HepG2 (cell line): Measurements from ENCODE around the gene TPPP3. TPM values are rescaled to one million over a fixed set of nuclear protein-coding genes. Genes with fewer than 3 reads are reported as not detected.
A peak's percentile ranks its signal among the peaks of the same experiment; 100 is the strongest.

Source experiments
- CTCF ChIP-seq: sonication (generic); formaldehyde crosslinking; IDR thresholded peaks from 2 replicates; pipeline ENCODE4 v1.5.0; 2020; ENCODE audit warnings: mild to moderate bottlenecking, missing genetic modification reagents, moderate library complexity
- ERF ChIP-seq: IDR thresholded peaks from 2 replicates; pipeline ENCODE4 v1.6.1; 2018; ENCODE audit warnings: missing biosample characterization, missing genetic modification reagents
- FOSL1 ChIP-seq: sonication (generic); formaldehyde crosslinking; IDR thresholded peaks from 2 replicates; pipeline ENCODE4 v1.9.0; 2021; ENCODE audit warnings: missing genetic modification reagents, borderline replicate concordance
- GLI4 ChIP-seq: sonication (generic); formaldehyde crosslinking; IDR thresholded peaks from 2 replicates; pipeline ENCODE4 v1.5.1; 2020; ENCODE audit warnings: missing genetic modification reagents, mild to moderate bottlenecking, moderate library complexity, borderline replicate concordance
- GTF3A ChIP-seq: sonication (generic); formaldehyde crosslinking; conservative IDR thresholded peaks from 2 replicates; pipeline ENCODE4 v1.4.0; 2020; ENCODE audit warnings: mild to moderate bottlenecking, missing genetic modification reagents
- HNRNPLL ChIP-seq: fragments of 200-400 bp; formaldehyde crosslinking; IDR thresholded peaks from 2 replicates; pipeline ENCODE4 v1.6.1; 2017; ENCODE audit warnings: mild to moderate bottlenecking, low read depth, low read length; ENCODE audit not compliant: poor library complexity, severe bottlenecking
- JARID2 ChIP-seq: sonication (generic); formaldehyde crosslinking; IDR thresholded peaks from 2 replicates; pipeline ENCODE4 v1.8.1; 2023; ENCODE audit warnings: missing genetic modification reagents, inconsistent platforms; ENCODE audit not compliant: insufficient replicate concordance
- MTA3 ChIP-seq: sonication (generic); formaldehyde crosslinking; IDR thresholded peaks from 2 replicates; pipeline ENCODE4 v1.4.0; 2020; ENCODE audit warnings: missing genetic modification reagents
- MTF2 ChIP-seq: sonication (generic); formaldehyde crosslinking; IDR thresholded peaks from 2 replicates; pipeline ENCODE4 v1.5.0; 2020; ENCODE audit warnings: missing genetic modification reagents, borderline replicate concordance
- RBM22 ChIP-seq: fragments of 200-400 bp; formaldehyde crosslinking; optimal IDR thresholded peaks from 2 replicates; pipeline ENCODE3; 2017; ENCODE audit warnings: mild to moderate bottlenecking, low read length, moderate library complexity
- SMYD3 ChIP-seq: sonication (generic); formaldehyde crosslinking; IDR thresholded peaks from 2 replicates; pipeline ENCODE4 v1.8.1; 2023; ENCODE audit warnings: mild to moderate bottlenecking, missing genetic modification reagents
- ZC3H13 ChIP-seq: sonication (generic); formaldehyde crosslinking; IDR thresholded peaks from 2 replicates; pipeline ENCODE4 v1.8.1; 2023; ENCODE audit warnings: mild to moderate bottlenecking, missing genetic modification reagents, moderate library complexity
- ZNF20 ChIP-seq: sonication (generic); formaldehyde crosslinking; IDR thresholded peaks from 2 replicates; pipeline ENCODE4 v1.4.0; 2020; ENCODE audit warnings: mild to moderate bottlenecking, moderate library complexity, missing genetic modification reagents
- ZNF235 ChIP-seq: sonication (generic); formaldehyde crosslinking; IDR thresholded peaks from 2 replicates; pipeline ENCODE4 v1.8.1; 2023; ENCODE audit warnings: mild to moderate bottlenecking, missing genetic modification reagents, borderline replicate concordance
- ZNF337 ChIP-seq: sonication (generic); formaldehyde crosslinking; IDR thresholded peaks from 2 replicates; pipeline ENCODE4 v1.5.1; 2020; ENCODE audit warnings: missing genetic modification reagents, low read depth, mild to moderate bottlenecking, borderline replicate concordance
- ZNF350 ChIP-seq: sonication (generic); formaldehyde crosslinking; IDR thresholded peaks from 2 replicates; pipeline ENCODE4 v1.4.0; 2020; ENCODE audit warnings: mild to moderate bottlenecking, low read depth, missing genetic modification reagents, borderline replicate concordance
- ZNF367 ChIP-seq: sonication (generic); formaldehyde crosslinking; IDR thresholded peaks from 2 replicates; pipeline ENCODE4 v1.4.0; 2020; ENCODE audit warnings: missing genetic modification reagents, borderline replicate concordance
- ZNF644 ChIP-seq: IDR thresholded peaks from 2 replicates; pipeline ENCODE4 v1.6.1; 2016; ENCODE audit warnings: low read depth
- ZNF709 ChIP-seq: sonication (generic); formaldehyde crosslinking; IDR thresholded peaks from 2 replicates; pipeline ENCODE4 v1.5.0; 2020; ENCODE audit warnings: mild to moderate bottlenecking, missing genetic modification reagents
- ZNF775 ChIP-seq: sonication (generic); formaldehyde crosslinking; IDR thresholded peaks from 2 replicates; pipeline ENCODE4 v1.4.0; 2020; ENCODE audit warnings: missing genetic modification reagents, mild to moderate bottlenecking, moderate library complexity, borderline replicate concordance
- ZSCAN9 ChIP-seq: IDR thresholded peaks from 2 replicates; pipeline ENCODE4 v1.6.1; 2016; ENCODE audit warnings: borderline replicate concordance
- polyA plus RNA-seq, 8 experiments: library from polyadenylated mRNA; depleted of rRNA in 3 of 8; stranded (reverse) in 7 of 8; unstranded in 1 of 8; fragments of >200 nt; fragmentation: Illumina TruSeq in 4 of 8; extraction: Trizol in 4 of 8; gene quantifications; 2 replicates each; pipeline versions ENCODE4 v1.2.1 to v1.2.3, GENCODE V29; 2011 to 2016; ENCODE audit warnings: low read depth in 4 of 8, missing spikeins in 1 of 8, mixed read lengths in 1 of 8; ENCODE audit not compliant: insufficient read depth in 1 of 8
- total RNA-seq, 5 experiments: library from RNA; depleted of rRNA; stranded (reverse); fragments of >200 nt; fragmentation: Illumina TruSeq; extraction: Trizol; gene quantifications; 2 replicates each; pipeline ENCODE4 v1.2.3, GENCODE V29; 2016; ENCODE audit warnings: low read depth in 1 of 5
- TF ChIP-seq, protein P1 (sequence below): sonication (generic); formaldehyde crosslinking; IDR thresholded peaks from 2 replicates; pipeline ENCODE4 v1.5.0; 2020; ENCODE audit warnings: missing genetic modification reagents
- TF ChIP-seq, protein P2 (sequence below): IDR thresholded peaks from 2 replicates; pipeline ENCODE4 v1.6.1; 2018; ENCODE audit warnings: missing genetic modification reagents, mild to moderate bottlenecking, missing compliant biosample characterization
- TF ChIP-seq, protein P3 (sequence below): sonication (generic); formaldehyde crosslinking; IDR thresholded peaks from 2 replicates; pipeline ENCODE4 v1.8.1; 2023; ENCODE audit warnings: mild to moderate bottlenecking, missing genetic modification reagents

Gene TPPP3
- total and polyA plus RNA-seq, 2 of the 13 experiments (the other 11 are each of a cell fraction or from before 2014, with no cell fraction given): 0.16 to 0.44 TPM

DNA sequence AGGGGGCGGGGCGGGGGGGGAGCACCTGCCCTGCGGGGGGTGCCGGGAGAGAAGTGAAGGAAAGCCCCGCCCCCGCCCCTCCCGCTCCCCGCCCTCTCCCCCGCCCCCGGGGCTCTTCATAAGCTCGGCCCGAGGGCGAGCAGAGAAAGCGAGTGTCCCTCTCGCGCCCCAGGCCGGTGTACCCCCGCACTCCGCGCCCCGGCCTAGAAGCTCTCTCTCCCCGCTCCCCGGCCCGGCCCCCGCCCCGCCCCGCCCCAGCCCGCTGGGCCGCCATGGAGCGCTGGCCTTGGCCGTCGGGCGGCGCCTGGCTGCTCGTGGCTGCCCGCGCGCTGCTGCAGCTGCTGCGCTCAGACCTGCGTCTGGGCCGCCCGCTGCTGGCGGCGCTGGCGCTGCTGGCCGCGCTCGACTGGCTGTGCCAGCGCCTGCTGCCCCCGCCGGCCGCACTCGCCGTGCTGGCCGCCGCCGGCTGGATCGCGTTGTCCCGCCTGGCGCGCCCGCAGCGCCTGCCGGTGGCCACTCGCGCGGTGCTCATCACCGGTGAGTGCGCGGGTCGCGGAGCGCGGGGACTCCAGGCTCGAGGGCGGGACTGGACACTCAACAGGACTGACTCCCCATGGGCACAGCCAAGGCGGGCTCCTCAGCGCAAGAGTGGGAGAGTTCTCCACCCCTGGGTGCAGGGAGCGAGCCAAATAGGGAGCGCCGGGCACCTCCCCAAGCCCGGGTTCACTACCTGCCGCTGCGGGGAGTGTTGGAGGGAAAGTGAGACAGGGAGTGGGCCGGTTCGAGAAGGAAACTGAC lies 37.9 kb upstream of the TPPP3 start, which contains the start of gene HSD11B2 (continued):
- TF ChIP-seq FOSL1 (CRISPR knock-in tag) (no peak), GTF3A (CRISPR knock-in tag) (no peak), CTCF (CRISPR knock-in tag) (no peak; the same call in 1 of the 2 replicates), HNRNPLL (peak; percentile 77), MTF2 (no peak), ZNF709 (CRISPR knock-in tag) (no peak), RBM22 (peak; percentile 32), ZNF337 (CRISPR knock-in tag) (0 out of 2 replicates have a peak, but pooled peaks have one; percentile 9), ZC3H13 (CRISPR knock-in tag) (no peak), SMYD3 (no peak), ZNF20 (CRISPR knock-in tag) (no peak), ERF (CRISPR knock-in tag) (peak; percentile 8; the same call in 1 of the 2 replicates), ZNF644 (no peak), GLI4 (CRISPR knock-in tag) (no peak), ZSCAN9 (no peak), ZNF367 (CRISPR knock-in tag) (peak; percentile 70; the same call in 1 of the 2 replicates), ZNF350 (CRISPR knock-in tag) (no peak), MTA3 (CRISPR knock-in tag) (no peak), ZNF775 (no peak), JARID2 (CRISPR knock-in tag) (no peak), ZNF235 (CRISPR knock-in tag) (0 out of 2 replicates have a peak, but pooled peaks have one; percentile 61)
- TF ChIP-seq, protein P1, sequence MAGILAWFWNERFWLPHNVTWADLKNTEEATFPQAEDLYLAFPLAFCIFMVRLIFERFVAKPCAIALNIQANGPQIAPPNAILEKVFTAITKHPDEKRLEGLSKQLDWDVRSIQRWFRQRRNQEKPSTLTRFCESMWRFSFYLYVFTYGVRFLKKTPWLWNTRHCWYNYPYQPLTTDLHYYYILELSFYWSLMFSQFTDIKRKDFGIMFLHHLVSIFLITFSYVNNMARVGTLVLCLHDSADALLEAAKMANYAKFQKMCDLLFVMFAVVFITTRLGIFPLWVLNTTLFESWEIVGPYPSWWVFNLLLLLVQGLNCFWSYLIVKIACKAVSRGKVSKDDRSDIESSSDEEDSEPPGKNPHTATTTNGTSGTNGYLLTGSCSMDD (CRISPR knock-in tag): no peak
- TF ChIP-seq, protein P2, sequence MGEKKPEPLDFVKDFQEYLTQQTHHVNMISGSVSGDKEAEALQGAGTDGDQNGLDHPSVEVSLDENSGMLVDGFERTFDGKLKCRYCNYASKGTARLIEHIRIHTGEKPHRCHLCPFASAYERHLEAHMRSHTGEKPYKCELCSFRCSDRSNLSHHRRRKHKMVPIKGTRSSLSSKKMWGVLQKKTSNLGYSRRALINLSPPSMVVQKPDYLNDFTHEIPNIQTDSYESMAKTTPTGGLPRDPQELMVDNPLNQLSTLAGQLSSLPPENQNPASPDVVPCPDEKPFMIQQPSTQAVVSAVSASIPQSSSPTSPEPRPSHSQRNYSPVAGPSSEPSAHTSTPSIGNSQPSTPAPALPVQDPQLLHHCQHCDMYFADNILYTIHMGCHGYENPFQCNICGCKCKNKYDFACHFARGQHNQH (CRISPR knock-in tag): no peak
- TF ChIP-seq, protein P3, sequence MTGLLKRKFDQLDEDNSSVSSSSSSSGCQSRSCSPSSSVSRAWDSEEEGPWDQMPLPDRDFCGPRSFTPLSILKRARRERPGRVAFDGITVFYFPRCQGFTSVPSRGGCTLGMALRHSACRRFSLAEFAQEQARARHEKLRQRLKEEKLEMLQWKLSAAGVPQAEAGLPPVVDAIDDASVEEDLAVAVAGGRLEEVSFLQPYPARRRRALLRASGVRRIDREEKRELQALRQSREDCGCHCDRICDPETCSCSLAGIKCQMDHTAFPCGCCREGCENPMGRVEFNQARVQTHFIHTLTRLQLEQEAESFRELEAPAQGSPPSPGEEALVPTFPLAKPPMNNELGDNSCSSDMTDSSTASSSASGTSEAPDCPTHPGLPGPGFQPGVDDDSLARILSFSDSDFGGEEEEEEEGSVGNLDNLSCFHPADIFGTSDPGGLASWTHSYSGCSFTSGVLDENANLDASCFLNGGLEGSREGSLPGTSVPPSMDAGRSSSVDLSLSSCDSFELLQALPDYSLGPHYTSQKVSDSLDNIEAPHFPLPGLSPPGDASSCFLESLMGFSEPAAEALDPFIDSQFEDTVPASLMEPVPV (CRISPR knock-in tag): no peak; the same call in 1 of the 2 replicates
